Measurements from ENCODE around the gene SYTL3. TPM values are rescaled to one million over a fixed set of nuclear protein-coding genes. Genes with fewer than 3 reads are reported as not detected.

SYTL3 gene
- total RNA-seq, 4 donors from 2014 or later, result 2.8 to 5.1 (median 3.4) TPM

DNA sequence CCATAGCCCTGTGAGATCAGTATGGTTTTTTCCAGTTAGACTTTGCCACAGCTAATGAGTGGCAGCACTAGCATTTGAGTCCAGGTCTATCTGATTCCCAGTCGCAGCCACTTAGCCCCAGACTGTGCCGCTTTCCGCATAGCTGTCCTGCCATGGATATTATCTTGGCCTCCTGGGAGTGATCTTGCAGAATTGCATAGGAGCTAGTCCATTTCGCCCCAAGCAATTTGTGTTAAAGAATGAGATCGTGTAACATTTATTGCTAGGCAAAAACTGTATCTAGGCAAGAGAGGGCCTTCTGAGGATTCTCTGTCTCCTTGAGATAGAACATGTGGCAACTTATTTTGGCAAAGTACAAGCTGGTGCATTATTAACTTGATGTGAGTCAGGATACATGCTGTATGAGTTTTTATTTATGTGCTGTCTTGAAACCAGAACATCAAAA, 95.2 kb downstream of the SYTL3 start:
- DNase-seq (ENCODE audit: low spot score in 2 of 2), result peak in 1 of 2 donors; percentile 47
- H3K27ac ChIP-seq, result no peak overlapping the region
- no peaks in the 10 kb centered on the region for H3K36me3 ChIP-seq
- no peaks in the 10 kb centered on the region for H3K27me3 ChIP-seq
- 57% methylated on average over 5 of the region's 5 CpGs for WGBS
- H3K4me1 ChIP-seq, result peaks cover 7% of the 10 kb centered on the region
- no peak overlapping the region for H3K4me3 ChIP-seq
- no peaks in the 10 kb centered on the region for H3K9me3 ChIP-seq
- TF ChIP-seq, protein P1, sequence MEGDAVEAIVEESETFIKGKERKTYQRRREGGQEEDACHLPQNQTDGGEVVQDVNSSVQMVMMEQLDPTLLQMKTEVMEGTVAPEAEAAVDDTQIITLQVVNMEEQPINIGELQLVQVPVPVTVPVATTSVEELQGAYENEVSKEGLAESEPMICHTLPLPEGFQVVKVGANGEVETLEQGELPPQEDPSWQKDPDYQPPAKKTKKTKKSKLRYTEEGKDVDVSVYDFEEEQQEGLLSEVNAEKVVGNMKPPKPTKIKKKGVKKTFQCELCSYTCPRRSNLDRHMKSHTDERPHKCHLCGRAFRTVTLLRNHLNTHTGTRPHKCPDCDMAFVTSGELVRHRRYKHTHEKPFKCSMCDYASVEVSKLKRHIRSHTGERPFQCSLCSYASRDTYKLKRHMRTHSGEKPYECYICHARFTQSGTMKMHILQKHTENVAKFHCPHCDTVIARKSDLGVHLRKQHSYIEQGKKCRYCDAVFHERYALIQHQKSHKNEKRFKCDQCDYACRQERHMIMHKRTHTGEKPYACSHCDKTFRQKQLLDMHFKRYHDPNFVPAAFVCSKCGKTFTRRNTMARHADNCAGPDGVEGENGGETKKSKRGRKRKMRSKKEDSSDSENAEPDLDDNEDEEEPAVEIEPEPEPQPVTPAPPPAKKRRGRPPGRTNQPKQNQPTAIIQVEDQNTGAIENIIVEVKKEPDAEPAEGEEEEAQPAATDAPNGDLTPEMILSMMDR (IDR thresholded peaks at IDR 0.05), result no peak
- TF ChIP-seq EP300 (IDR thresholded peaks at IDR 0.05), result no peak
- TF ChIP-seq POLR2A (IDR thresholded peaks at IDR 0.05), result no peak
- no peak for TF ChIP-seq POLR2AphosphoS5 (IDR thresholded peaks at IDR 0.05)

DNA sequence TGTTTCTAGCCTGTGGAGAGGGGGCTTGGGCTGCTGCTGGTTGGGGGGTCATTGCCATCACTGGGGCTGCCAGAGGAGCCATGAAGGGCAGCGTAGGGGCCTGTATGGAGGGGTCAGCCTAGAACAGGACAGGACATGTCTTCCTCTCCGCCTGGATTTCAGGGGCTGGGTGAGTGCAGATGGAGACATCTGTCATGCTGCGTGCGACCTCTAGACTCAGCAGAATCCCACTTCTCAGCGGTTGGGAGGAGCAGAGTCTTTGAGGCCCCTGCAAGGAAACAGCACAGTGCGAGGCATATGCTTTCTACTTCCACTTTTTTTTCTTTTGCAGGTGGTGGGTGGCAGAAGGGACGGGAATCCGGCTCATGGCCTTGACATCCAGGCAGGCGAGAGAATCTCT, 101.4 kb downstream of the SYTL3 start:
- Histone ChIP-seq H3K9me3 (no peaks in the 10 kb centered on the region), H3K4me1 (no peaks in the 10 kb centered on the region), H3K27ac (no peak overlapping the region), H3K36me3 (no peaks in the 10 kb centered on the region), H3K27me3 (no peaks in the 10 kb centered on the region), H3K4me3 (no peak overlapping the region)
- DNase-seq (ENCODE audit: low spot score in 2 of 2), result no peak
- 88% methylated on average over 9 of the region's 9 CpGs for WGBS
- TF ChIP-seq POLR2A (IDR thresholded peaks at IDR 0.05), result no peak
- no peak for TF ChIP-seq POLR2AphosphoS5 (IDR thresholded peaks at IDR 0.05)
- no peak for TF ChIP-seq EP300 (IDR thresholded peaks at IDR 0.05)
- TF ChIP-seq, protein P1 (IDR thresholded peaks at IDR 0.05), result no peak

DNA sequence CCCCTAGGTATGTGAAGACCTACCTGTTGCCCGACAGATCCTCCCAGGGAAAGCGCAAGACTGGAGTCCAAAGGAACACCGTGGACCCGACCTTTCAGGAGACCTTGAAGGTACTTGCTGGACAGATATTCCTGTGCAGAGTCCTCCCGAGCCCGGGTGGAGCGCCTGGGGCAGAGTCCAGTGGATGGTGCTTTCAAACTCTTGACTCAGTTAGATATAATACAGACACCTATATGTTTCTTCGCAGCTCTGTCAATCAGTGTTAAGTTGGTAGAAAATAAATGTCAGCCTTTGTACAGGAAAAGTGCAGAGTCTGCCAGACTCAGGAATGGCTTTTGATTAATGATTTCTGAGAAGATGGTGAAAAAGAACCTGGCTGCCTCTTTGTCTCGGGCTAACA, 102.1 kb downstream of the SYTL3 start:
- DNase-seq (ENCODE audit: low spot score in 2 of 2), result peak in 1 of 2 donors; percentile 60
- TF ChIP-seq POLR2AphosphoS5 (IDR thresholded peaks at IDR 0.05) (no peak), POLR2A (IDR thresholded peaks at IDR 0.05) (no peak), EP300 (IDR thresholded peaks at IDR 0.05) (no peak)
- TF ChIP-seq, protein P1 (IDR thresholded peaks at IDR 0.05), result no peak
- Histone ChIP-seq H3K9me3 (no peaks in the 10 kb centered on the region), H3K4me1 (no peaks in the 10 kb centered on the region), H3K4me3 (no peak overlapping the region), H3K27ac (no peak overlapping the region), H3K27me3 (no peaks in the 10 kb centered on the region), H3K36me3 (no peaks in the 10 kb centered on the region)
- WGBS, result 82% methylated on average over 5 of the region's 9 CpGs

DNA sequence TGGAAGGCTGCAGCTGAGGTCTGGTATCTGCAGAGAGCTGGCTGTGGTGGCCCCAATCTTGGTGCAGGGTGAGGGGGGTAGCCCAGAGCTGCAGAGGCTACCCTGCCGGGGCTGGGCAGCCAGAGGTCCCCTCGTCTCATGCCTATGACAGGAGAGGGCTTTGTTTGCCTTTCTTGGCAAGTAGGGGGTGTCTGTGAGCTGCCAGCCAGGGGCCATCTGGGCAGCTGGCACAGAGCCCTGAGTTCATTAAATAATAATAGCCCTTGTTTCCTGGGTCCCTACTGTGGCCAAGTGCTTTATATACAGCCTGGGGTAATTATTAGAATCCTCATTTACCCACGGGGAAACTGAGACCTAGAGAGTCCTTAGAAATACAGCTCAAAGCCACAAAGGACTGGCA, 102.8 kb downstream of the SYTL3 start:
- H3K36me3 ChIP-seq, result no peaks in the 10 kb centered on the region
- 54% methylated on average over 2 of the region's 3 CpGs for WGBS
- DNase-seq (ENCODE audit: low spot score in 2 of 2), result peak in 1 of 2 donors; percentile 37
- H3K4me1 ChIP-seq, result no peaks in the 10 kb centered on the region
- no peak overlapping the region for H3K4me3 ChIP-seq
- H3K27me3 ChIP-seq, result no peaks in the 10 kb centered on the region
- no peaks in the 10 kb centered on the region for H3K9me3 ChIP-seq
- no peak overlapping the region for H3K27ac ChIP-seq
- TF ChIP-seq EP300 (IDR thresholded peaks at IDR 0.05) (no peak), POLR2A (IDR thresholded peaks at IDR 0.05) (no peak), POLR2AphosphoS5 (IDR thresholded peaks at IDR 0.05) (no peak)
- TF ChIP-seq, protein P1 (IDR thresholded peaks at IDR 0.05), result no peak

DNA sequence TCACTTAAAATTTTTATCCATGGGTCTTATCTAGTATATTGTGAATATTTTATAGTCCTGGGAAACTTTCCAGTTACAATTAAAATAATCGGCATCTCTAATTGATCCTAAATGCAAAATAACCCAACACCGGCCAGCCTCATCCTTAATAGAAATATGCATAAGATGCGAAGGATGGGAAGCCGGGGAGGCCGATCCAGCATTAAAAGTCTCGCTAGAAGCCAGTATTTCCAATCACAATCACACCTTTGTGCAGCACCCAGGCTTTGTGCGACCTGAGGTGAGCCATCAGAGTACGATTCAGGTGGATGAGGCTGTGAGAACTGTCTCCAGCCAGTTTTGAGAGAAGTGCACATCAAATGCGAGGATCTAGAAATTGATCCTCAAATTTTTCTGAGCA, 104.0 kb downstream of the SYTL3 start:
- no peaks in the 10 kb centered on the region for H3K4me1 ChIP-seq
- H3K27ac ChIP-seq, result no peak overlapping the region
- DNase-seq (ENCODE audit: low spot score in 2 of 2), result peak in 1 of 2 donors; percentile 54
- H3K4me3 ChIP-seq, result no peak overlapping the region
- 95% methylated on average over 9 of the region's 9 CpGs for WGBS
- H3K9me3 ChIP-seq, result no peaks in the 10 kb centered on the region
- no peaks in the 10 kb centered on the region for H3K36me3 ChIP-seq
- no peaks in the 10 kb centered on the region for H3K27me3 ChIP-seq
- TF ChIP-seq POLR2AphosphoS5 (IDR thresholded peaks at IDR 0.05) (no peak), POLR2A (IDR thresholded peaks at IDR 0.05) (no peak), EP300 (IDR thresholded peaks at IDR 0.05) (no peak)
- TF ChIP-seq, protein P1 (IDR thresholded peaks at IDR 0.05), result no peak

Data from suprapubic skin (tissue), 4 donors.